H9 (cell line): ENCODE data around the gene KLHL20. TPM values are rescaled to one million over a fixed set of nuclear protein-coding genes. Genes with fewer than 3 reads are reported as not detected.

Source experiments
- DNase-seq: peaks from one replicate; pipeline ENCODE4 v3.0.0-alpha.2; 2017
- H2AFZ ChIP-seq: one replicate; pipeline ENCODE4 v1.6.1; 2013; ENCODE audit warnings: mild to moderate bottlenecking, low read length, control low read depth, moderate library complexity
- H2AK5ac ChIP-seq: 2 replicates; pipeline ENCODE4 v1.6.1; 2013; ENCODE audit warnings: low read length, control low read depth, mixed read lengths; ENCODE audit not compliant: insufficient read length
- H2BK120ac ChIP-seq: one replicate; pipeline ENCODE4 v1.6.1; 2013; ENCODE audit warnings: low read depth, mild to moderate bottlenecking, low read length, control low read depth, inconsistent platforms; ENCODE audit not compliant: poor library complexity, severe bottlenecking
- H2BK12ac ChIP-seq: 2 replicates; pipeline ENCODE4 v1.6.1; 2013; ENCODE audit warnings: low read length, control low read depth, mixed read lengths, low read depth; ENCODE audit not compliant: insufficient read length
- H2BK15ac ChIP-seq: 2 replicates; pipeline ENCODE4 v1.6.1; 2013; ENCODE audit warnings: low read depth, low read length, control low read depth
- H2BK20ac ChIP-seq: one replicate; pipeline ENCODE4 v1.6.1; 2013; ENCODE audit warnings: low read depth, mild to moderate bottlenecking, low read length, control low read depth, inconsistent platforms; ENCODE audit not compliant: poor library complexity, severe bottlenecking
- H2BK5ac ChIP-seq: 2 replicates; pipeline ENCODE4 v1.6.1; 2013; ENCODE audit warnings: low read length, control low read depth, mixed read lengths; ENCODE audit not compliant: insufficient read length
- H3K14ac ChIP-seq: 2 replicates; pipeline ENCODE4 v1.6.1; 2013; ENCODE audit warnings: low read length, control low read depth; ENCODE audit not compliant: insufficient read depth
- H3K18ac ChIP-seq: 2 replicates; pipeline ENCODE4 v1.6.1; 2013; ENCODE audit warnings: low read depth, mild to moderate bottlenecking, mixed read lengths, low read length, control low read depth; ENCODE audit not compliant: insufficient read length
- H3K23ac ChIP-seq: 2 replicates; pipeline ENCODE4 v1.6.1; 2013; ENCODE audit warnings: low read length, control low read depth, mixed read lengths, low read depth; ENCODE audit not compliant: insufficient read length
- H3K23me2 ChIP-seq: 2 replicates; pipeline ENCODE4 v1.6.1; 2013; ENCODE audit warnings: low read depth, mild to moderate bottlenecking, mixed read lengths, low read length, control low read depth; ENCODE audit not compliant: insufficient read length, poor library complexity, severe bottlenecking
- H3K27ac ChIP-seq: 2 replicates; pipeline ENCODE4 v1.5.1; 2013; ENCODE audit warnings: low read length, control low read depth, mixed read lengths, low read depth; ENCODE audit not compliant: insufficient read length
- H3K27me3 ChIP-seq: 2 replicates; pipeline ENCODE4 v1.6.1; 2013; ENCODE audit warnings: low read length, control low read depth, inconsistent platforms; ENCODE audit not compliant: insufficient read depth
- H3K4ac ChIP-seq: 2 replicates; pipeline ENCODE4 v1.6.1; 2013; ENCODE audit warnings: low read depth, mild to moderate bottlenecking, control low read depth, inconsistent platforms, low read length, moderate library complexity
- H3K4me1 ChIP-seq: 2 replicates; pipeline ENCODE4 v1.6.1; 2013; ENCODE audit warnings: low read length, control low read depth, inconsistent platforms; ENCODE audit not compliant: insufficient read depth
- H3K4me2 ChIP-seq: 2 replicates; pipeline ENCODE4 v1.6.1; 2013; ENCODE audit warnings: low read length, control low read depth, mixed read lengths; ENCODE audit not compliant: insufficient read length, insufficient read depth
- H3K56ac ChIP-seq: 2 replicates; pipeline ENCODE4 v1.6.1; 2013; ENCODE audit warnings: low read depth, mild to moderate bottlenecking, mixed read lengths, low read length, control low read depth; ENCODE audit not compliant: insufficient read length
- H3K79me1 ChIP-seq: 2 replicates; pipeline ENCODE4 v1.6.1; 2013; ENCODE audit warnings: low read depth, mild to moderate bottlenecking, moderate library complexity, low read length, control low read depth, inconsistent platforms; ENCODE audit not compliant: insufficient read depth, poor library complexity, severe bottlenecking
- H3K79me2 ChIP-seq: 2 replicates; pipeline ENCODE4 v1.6.1; 2013; ENCODE audit warnings: low read length, control low read depth, inconsistent platforms; ENCODE audit not compliant: insufficient read depth
- H3K9ac ChIP-seq: 2 replicates; pipeline ENCODE4 v1.6.1; 2013; ENCODE audit warnings: low read length, control low read depth, mixed read lengths; ENCODE audit not compliant: insufficient read length; ENCODE audit errors: extremely low read depth
- H3K9me3 ChIP-seq: one replicate; pipeline ENCODE4 v1.6.1; 2013; ENCODE audit warnings: low read depth, low read length, inconsistent platforms; ENCODE audit not compliant: control insufficient read depth
- H3T11ph ChIP-seq: one replicate; pipeline ENCODE4 v1.6.1; 2013; ENCODE audit warnings: mild to moderate bottlenecking, low read length, control low read depth, inconsistent platforms
- H4K20me1 ChIP-seq: one replicate; pipeline ENCODE4 v1.6.1; 2013; ENCODE audit not compliant: control insufficient read depth, insufficient read length, insufficient read depth
- H4K5ac ChIP-seq: 2 replicates; pipeline ENCODE4 v1.6.1; 2013; ENCODE audit warnings: low read depth, mild to moderate bottlenecking, mixed read lengths, low read length, control low read depth; ENCODE audit not compliant: insufficient read length
- H4K8ac ChIP-seq: replicated peaks from 2 replicates; pipeline ENCODE4 v1.6.1; 2013; ENCODE audit warnings: low read length, control low read depth, mixed read lengths, low read depth; ENCODE audit not compliant: insufficient read length
- H4K91ac ChIP-seq: 2 replicates; pipeline ENCODE4 v1.6.1; 2013; ENCODE audit warnings: low read depth, mild to moderate bottlenecking, moderate library complexity, mixed read lengths, low read length, control low read depth; ENCODE audit not compliant: insufficient read length
- H3K27ac Mint-ChIP-seq, 3 experiments: 2 replicates in 2 of 3; 3 replicates in 1 of 3; pipeline ENCODE4 v1.8.0; 2020 to 2021; ENCODE audit warnings: mixed read lengths in 3 of 3, mild to moderate bottlenecking in 1 of 3, moderate library complexity in 1 of 3
- H3K27me3 Mint-ChIP-seq: 2 replicates; pipeline ENCODE4 v1.8.0; 2021; ENCODE audit warnings: low read depth, mild to moderate bottlenecking, moderate library complexity, mixed read lengths
- H3K36me3 Mint-ChIP-seq, 3 experiments: 2 replicates in 2 of 3; 3 replicates in 1 of 3; pipeline ENCODE4 v1.8.0; 2020 to 2021; ENCODE audit warnings: low read depth in 3 of 3, mixed read lengths in 3 of 3; ENCODE audit not compliant: insufficient read depth in 1 of 3
- H3K4me1 Mint-ChIP-seq, 2 experiments: 2 replicates each; pipeline ENCODE4 v1.8.0; 2020; ENCODE audit warnings: mixed read lengths in 2 of 2
- H3K4me3 Mint-ChIP-seq, 2 experiments: 2 replicates in 1 of 2; 3 replicates in 1 of 2; pipeline ENCODE4 v1.8.0; 2020 to 2021; ENCODE audit warnings: mild to moderate bottlenecking in 2 of 2, mixed read lengths in 2 of 2, moderate library complexity in 1 of 2
- H3K9me3 Mint-ChIP-seq, 2 experiments: 2 replicates in 1 of 2; 3 replicates in 1 of 2; pipeline ENCODE4 v1.8.0; 2020; ENCODE audit warnings: mild to moderate bottlenecking in 2 of 2, mixed read lengths in 2 of 2, moderate library complexity in 1 of 2
- WGBS: extraction: QIAGEN DNeasy Blood & Tissue Kit; methylation state at CpG from one replicate; pipeline ENCODE4 v1.1.7; 2013; ENCODE audit warnings: missing lambda C conversion rate, low lambda C conversion rate, mixed read lengths; ENCODE audit not compliant: insufficient read length; ENCODE audit errors: extremely low coverage; 5-methylcytosine and 5-hydroxymethylcytosine counted together
- total RNA-seq: library from RNA; stranded (reverse); gene quantifications from 2 replicates; pipeline ENCODE4 v1.2.1, GENCODE V29; 2021
- TF ChIP-seq, protein P1 (sequence below): fragments of 200-600 bp; sonication (generic); conservative IDR thresholded peaks from 3 replicates; pipeline ENCODE4 v1.8.0; 2021; ENCODE audit warnings: antibody characterized with exemption, mild to moderate bottlenecking

The KLHL20 gene
- total RNA-seq, 1 experiment from 2014 or later = 12.2 TPM

DNA sequence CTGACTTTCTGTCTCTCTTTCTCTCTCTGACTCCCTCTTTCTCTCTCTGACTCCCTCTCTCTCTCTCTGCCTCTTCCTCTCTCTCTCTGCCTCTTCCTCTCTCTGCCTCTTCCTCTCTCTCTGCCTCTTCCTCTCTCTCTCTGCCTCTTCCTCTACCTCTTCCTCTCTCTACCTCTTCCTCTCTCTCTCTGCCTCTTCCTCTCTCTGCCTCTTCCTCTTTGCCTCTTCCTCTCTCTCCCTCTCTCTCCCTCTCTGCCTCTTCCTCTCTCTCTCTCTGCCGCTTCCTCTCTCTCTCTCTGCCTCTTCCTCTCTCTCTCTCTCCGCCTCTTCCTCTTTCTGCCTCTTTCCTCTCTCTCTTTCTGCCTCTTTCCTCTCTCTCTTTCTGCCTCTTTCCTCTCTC is 26.5 kb upstream of the KLHL20 start:
- no peak for DNase-seq
- no CpG with 5 or more reads among the region's 2 CpGs for WGBS
- Mint-ChIP-seq H3K4me1 (peaks cover 33 to 38% of the 10 kb centered on the region in 2 experiments), H3K36me3 (peaks cover 0 to 6% (median 0%) of the 10 kb centered on the region in 3 experiments; a peak in 2 of 7 replicates), H3K27me3 (no peaks in the 10 kb centered on the region; the same call in none of the 2 replicates), H3K27ac (peak overlapping the region in 1 of 3 experiments; percentile 50; a peak in 3 of 7 replicates), H3K4me3 (peak overlapping the region in 1 of 2 experiments; percentile 50; a peak in 2 of 5 replicates), H3K9me3 (peaks cover 5 to 9% of the 10 kb centered on the region in 2 experiments; a peak in 4 of 5 replicates)
- Histone ChIP-seq H3K79me2 (no peaks in the 10 kb centered on the region), H3T11ph (no peak overlapping the region), H3K18ac (no peak overlapping the region), H3K56ac (no peak overlapping the region), H3K4me1 (no peaks in the 10 kb centered on the region; the same call in 1 of the 2 replicates), H2AFZ (no peak overlapping the region), H2BK20ac (no peak overlapping the region), H4K8ac (no peak overlapping the region), H3K9ac (no peak overlapping the region), H4K91ac (no peak overlapping the region), H2BK12ac (no peak overlapping the region), H2BK120ac (no peak overlapping the region), H3K4ac (no peak overlapping the region), H4K5ac (no peak overlapping the region), H3K79me1 (no peaks in the 10 kb centered on the region), H3K23ac (no peak overlapping the region), H3K27ac (no peak overlapping the region), H2AK5ac (no peak overlapping the region), H3K4me2 (no peak overlapping the region), H2BK15ac (no peak overlapping the region), H3K9me3 (peaks cover 5% of the 10 kb centered on the region), H4K20me1 (no peaks in the 10 kb centered on the region), H3K14ac (no peak overlapping the region), H3K27me3 (no peaks in the 10 kb centered on the region), H3K23me2 (no peaks in the 10 kb centered on the region), H2BK5ac (no peak overlapping the region)
- TF ChIP-seq, protein P1, sequence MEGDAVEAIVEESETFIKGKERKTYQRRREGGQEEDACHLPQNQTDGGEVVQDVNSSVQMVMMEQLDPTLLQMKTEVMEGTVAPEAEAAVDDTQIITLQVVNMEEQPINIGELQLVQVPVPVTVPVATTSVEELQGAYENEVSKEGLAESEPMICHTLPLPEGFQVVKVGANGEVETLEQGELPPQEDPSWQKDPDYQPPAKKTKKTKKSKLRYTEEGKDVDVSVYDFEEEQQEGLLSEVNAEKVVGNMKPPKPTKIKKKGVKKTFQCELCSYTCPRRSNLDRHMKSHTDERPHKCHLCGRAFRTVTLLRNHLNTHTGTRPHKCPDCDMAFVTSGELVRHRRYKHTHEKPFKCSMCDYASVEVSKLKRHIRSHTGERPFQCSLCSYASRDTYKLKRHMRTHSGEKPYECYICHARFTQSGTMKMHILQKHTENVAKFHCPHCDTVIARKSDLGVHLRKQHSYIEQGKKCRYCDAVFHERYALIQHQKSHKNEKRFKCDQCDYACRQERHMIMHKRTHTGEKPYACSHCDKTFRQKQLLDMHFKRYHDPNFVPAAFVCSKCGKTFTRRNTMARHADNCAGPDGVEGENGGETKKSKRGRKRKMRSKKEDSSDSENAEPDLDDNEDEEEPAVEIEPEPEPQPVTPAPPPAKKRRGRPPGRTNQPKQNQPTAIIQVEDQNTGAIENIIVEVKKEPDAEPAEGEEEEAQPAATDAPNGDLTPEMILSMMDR = no peak
